Mucosa of stomach (tissue), 1 donor: Measurements from ENCODE around the gene MIPOL1.
"Not testable (repeated sequence)": the region's sequence is repeated elsewhere in the genome, so short reads cannot be mapped to it uniquely, and the experiment has no call there.

ENCODE experiments used
- H3K27me3 ChIP-seq: one replicate; pipeline ENCODE4 v1.7.0; 2013; ENCODE audit warnings: mild to moderate bottlenecking, low read length; ENCODE audit not compliant: control insufficient read depth, insufficient read depth
- H3K36me3 ChIP-seq: one replicate; pipeline ENCODE4 v1.7.0; 2013; ENCODE audit warnings: low read length; ENCODE audit not compliant: control insufficient read depth, insufficient read depth
- H3K4me1 ChIP-seq: one replicate; pipeline ENCODE4 v1.7.0; 2013; ENCODE audit warnings: mild to moderate bottlenecking, low read length; ENCODE audit not compliant: control insufficient read depth, insufficient read depth
- H3K4me3 ChIP-seq: one replicate; pipeline ENCODE4 v1.7.0; 2013; ENCODE audit warnings: low read length
- H3K9ac ChIP-seq: one replicate; pipeline ENCODE4 v1.7.0; 2013; ENCODE audit warnings: mild to moderate bottlenecking, low read length, moderate library complexity
- H3K9me3 ChIP-seq: one replicate; pipeline ENCODE4 v1.7.0; 2013; ENCODE audit warnings: mild to moderate bottlenecking, low read length, moderate library complexity; ENCODE audit not compliant: control insufficient read depth
- donor health status: Pancreatic carcinoma.

MIPOL1 gene

DNA sequence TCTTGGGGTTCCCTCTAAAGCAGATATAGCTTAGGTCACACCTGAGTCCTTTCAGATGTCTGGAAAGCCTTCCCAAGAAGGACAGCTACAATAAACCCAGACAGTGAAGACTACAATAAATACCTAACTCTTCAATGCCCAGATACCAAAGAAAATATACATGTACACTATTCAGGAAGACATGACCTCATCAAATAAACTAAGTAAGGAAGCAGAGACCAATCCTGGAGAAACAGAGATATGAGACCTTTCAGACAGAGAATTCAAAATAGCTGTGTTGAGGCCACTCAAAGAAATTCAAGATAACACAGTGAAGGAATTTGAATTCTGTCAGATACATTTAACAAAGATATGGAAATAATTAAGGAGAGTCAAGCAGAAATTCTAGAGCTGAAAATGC lies 15.3 kb downstream of the MIPOL1 start:
- no peaks in the 10 kb centered on the region for H3K4me1 ChIP-seq
- H3K9ac ChIP-seq, result no peak overlapping the region
- H3K27me3 ChIP-seq, result no peaks in the 10 kb centered on the region
- no peaks in the 10 kb centered on the region for H3K9me3 ChIP-seq
- no peak overlapping the region for H3K4me3 ChIP-seq
- no peaks in the 10 kb centered on the region for H3K36me3 ChIP-seq

DNA sequence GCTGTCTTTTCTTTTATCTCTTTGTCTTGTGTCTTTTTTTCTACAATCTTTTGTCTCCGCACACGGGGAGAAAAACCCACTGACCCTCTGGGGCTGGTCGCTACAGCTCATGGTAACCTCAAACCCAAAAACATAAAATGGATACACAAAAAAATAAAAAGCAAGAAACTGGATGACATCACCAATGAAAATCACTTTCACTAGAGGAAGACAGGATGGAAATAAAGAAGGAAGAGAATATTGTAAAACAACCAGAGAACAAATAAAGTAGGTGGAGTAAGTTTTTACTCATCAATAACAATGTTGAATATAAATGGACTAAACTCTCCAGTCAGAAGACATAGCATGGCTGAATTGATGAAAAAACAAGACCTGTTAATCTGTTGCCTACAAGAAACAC lies 17.6 kb downstream of the MIPOL1 start:
- Histone ChIP-seq H3K27me3 (no peaks in the 10 kb centered on the region), H3K9ac (no peak overlapping the region), H3K4me1 (no peaks in the 10 kb centered on the region), H3K4me3 (no peak overlapping the region), H3K36me3 (no peaks in the 10 kb centered on the region), H3K9me3 (no peaks in the 10 kb centered on the region)

DNA sequence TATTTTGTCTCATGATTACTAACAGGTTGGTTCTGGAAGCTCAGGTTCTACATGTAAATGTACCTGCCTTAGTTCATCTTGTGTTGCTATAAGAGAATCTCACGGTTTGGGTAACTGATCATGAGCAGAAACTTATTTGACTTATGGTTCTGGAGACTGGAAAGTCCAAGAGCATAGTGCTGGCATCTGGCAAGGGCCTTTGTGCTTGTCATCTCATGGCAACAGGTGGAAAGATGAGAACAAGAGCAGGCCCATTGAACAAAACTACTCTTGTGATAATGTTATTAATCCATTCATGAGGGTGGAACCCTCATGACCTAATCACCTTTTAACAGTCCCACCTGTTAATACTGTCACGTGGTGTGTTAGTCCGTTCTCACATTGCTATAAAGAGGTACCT lies 23.3 kb downstream of the MIPOL1 start:
- no peaks in the 10 kb centered on the region for H3K9me3 ChIP-seq
- H3K36me3 ChIP-seq, result no peaks in the 10 kb centered on the region

DNA sequence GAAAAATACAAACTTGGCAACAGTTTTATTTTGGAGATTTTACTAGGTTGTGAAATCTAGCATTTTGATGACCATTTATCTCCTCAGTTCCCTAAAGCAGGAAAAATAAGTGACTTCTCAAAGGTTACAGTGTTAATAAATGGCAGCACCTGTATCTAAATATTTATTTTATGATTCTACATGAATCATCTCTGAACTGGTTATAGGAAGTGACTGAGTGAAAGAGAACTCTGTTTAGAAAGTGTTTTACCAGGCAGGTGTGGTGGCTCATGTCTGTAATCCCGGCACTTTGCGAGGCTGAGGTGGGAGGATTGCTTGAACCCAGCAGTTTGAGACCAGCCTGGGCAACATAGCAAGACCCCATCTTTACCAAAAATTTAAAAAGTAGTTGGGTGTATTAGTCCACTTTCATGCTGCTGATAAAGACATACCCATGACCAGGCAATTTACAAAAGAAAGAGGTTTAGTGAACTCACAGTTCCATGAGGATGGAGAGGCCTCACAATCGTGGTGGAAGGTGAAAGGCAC lies 26.3 kb downstream of the MIPOL1 start:
- Histone ChIP-seq H3K9ac (no peak overlapping the region), H3K9me3 (no peaks in the 10 kb centered on the region), H3K4me3 (no peak overlapping the region), H3K36me3 (no peaks in the 10 kb centered on the region), H3K4me1 (peaks cover 12% of the 10 kb centered on the region), H3K27me3 (no peaks in the 10 kb centered on the region)

More for the DNA sequence above, 23.3 kb downstream of the MIPOL1 start:
- Histone ChIP-seq H3K4me3 (no peak overlapping the region), H3K4me1 (peaks cover 8% of the 10 kb centered on the region), H3K9ac (no peak overlapping the region), H3K27me3 (no peaks in the 10 kb centered on the region)

DNA sequence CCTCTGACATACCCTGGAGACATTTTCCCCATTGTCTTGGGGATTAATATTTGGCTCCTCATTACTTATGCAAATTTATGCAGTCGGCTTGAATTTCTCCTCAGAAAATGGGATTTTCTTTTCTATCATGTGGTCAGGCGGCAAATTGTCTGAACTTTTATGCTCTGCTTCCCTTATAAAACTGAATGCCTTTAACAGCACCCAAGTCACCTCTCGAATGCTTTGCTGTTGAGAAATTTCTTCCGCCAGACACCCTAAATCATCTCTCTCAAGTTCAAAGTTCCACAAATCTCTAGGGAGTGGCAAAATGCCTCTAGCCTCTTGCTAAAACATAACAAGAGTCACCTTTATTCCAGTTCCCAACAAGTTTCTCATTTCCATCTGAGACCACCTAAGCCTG lies 27.9 kb downstream of the MIPOL1 start:
- H3K4me1 ChIP-seq, result peaks cover 12% of the 10 kb centered on the region
- H3K4me3 ChIP-seq, H3K36me3 ChIP-seq, H3K9me3 ChIP-seq, H3K27me3 ChIP-seq, H3K9ac ChIP-seq: not testable (repeated sequence)

DNA sequence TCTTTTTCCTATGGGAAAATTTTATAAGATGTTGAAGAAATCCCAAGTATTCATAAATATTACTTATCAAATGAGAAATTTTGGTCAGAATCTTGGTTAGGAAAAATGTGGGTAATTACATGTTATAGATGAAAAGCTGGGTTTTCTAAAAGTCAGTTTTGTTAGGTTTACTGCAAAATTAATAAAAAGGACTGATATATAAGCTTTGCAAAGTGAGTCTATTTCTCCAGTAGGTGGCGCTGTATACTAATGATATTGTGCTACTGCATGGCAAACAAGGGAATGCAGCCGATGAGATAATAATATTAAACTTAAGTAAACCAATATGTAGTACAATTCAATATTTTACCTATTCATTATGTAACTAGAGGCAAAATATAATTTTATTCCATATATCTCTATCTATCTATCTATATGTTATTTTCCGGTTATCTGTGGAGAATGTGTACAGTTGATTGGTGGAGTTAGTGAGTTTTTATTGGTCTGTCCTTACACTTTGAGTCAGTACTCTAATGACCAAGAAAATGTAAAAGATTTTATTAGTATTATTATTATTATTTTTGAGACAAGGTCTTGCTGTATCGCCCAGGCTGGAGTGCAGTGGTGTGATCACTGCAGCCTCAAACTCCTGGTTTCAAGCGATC lies 32.9 kb downstream of the MIPOL1 start:
- Histone ChIP-seq H3K4me3 (no peak overlapping the region), H3K4me1 (peaks cover 4% of the 10 kb centered on the region), H3K27me3 (no peaks in the 10 kb centered on the region), H3K9ac (no peak overlapping the region), H3K9me3 (no peaks in the 10 kb centered on the region), H3K36me3 (no peaks in the 10 kb centered on the region)

DNA sequence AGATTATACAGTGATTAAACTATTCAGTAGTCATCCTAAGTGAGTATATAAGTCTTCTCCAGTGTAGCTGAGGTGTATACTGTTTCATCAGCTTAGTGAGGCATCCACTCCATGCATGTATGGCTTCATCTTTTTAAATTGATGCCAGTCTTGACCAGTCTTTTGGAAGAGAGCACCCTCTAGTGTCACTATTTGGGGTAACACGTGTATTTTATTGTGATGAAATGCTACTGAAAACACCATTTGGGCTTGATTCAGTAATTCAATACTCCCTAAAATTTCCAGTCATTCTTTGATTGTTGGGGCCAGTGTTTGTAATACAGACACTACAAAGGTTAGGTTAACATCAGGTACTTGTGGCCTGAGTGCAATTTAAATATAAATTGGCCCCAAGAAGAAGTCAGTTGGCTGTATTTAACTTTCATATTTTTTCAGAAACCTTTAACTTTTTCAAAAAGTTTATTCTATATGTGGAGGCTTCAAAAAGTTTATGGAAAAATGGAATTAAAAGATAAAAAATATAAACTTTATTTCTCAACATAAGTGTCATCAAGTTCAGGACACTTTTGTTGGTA lies 35.3 kb downstream of the MIPOL1 start:
- H3K9me3 ChIP-seq, result no peaks in the 10 kb centered on the region
- no peak overlapping the region for H3K4me3 ChIP-seq
- no peak overlapping the region for H3K9ac ChIP-seq
- no peaks in the 10 kb centered on the region for H3K36me3 ChIP-seq
- no peaks in the 10 kb centered on the region for H3K27me3 ChIP-seq
- no peaks in the 10 kb centered on the region for H3K4me1 ChIP-seq

DNA sequence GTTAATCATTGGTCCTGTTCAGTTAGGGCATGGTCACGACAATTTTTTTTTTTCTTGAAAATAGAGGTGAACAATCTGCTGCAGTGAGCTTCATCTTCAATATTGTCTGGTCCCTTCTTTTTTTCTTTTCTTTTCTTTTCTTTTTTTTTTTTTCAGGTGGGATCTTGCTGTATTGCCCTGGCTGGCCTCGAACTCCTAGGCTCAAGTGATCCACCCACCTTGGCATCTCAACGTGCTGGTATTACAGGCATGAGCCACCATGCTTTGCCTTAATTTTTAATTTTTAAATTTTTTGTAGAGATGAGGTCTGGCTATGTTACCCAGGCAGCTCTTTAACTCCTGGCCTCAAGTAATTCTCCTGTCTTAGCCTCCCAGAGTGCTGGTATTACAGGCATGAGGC lies 36.5 kb downstream of the MIPOL1 start:
- Histone ChIP-seq H3K4me3 (no peak overlapping the region), H3K4me1 (no peaks in the 10 kb centered on the region), H3K9me3 (no peaks in the 10 kb centered on the region)

DNA sequence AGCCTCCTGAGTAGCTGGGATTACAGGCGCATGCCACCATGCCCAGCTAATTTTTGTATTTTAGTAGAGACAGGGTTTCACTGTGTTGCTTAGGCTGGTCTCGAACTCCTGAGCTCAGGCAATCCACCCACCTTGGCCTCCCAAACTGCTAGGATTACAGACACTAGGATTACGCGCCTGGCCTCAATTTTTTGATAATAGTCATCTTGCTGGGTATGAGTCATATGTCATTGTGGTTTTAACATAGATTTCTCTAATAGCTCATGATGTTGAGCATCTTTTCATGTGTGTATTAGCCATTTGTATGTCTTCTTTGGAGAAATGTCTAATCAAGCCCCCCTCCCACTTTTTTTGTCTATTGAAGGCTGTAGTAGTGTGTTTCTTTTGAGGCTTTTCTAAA lies 38.3 kb downstream of the MIPOL1 start:
- H3K36me3 ChIP-seq, H3K4me3 ChIP-seq, H3K4me1 ChIP-seq, H3K9me3 ChIP-seq, H3K27me3 ChIP-seq, H3K9ac ChIP-seq: not testable (repeated sequence)

More for the DNA sequence above, 36.5 kb downstream of the MIPOL1 start:
- H3K36me3 ChIP-seq, result no peaks in the 10 kb centered on the region
- no peaks in the 10 kb centered on the region for H3K27me3 ChIP-seq
- no peak overlapping the region for H3K9ac ChIP-seq

DNA sequence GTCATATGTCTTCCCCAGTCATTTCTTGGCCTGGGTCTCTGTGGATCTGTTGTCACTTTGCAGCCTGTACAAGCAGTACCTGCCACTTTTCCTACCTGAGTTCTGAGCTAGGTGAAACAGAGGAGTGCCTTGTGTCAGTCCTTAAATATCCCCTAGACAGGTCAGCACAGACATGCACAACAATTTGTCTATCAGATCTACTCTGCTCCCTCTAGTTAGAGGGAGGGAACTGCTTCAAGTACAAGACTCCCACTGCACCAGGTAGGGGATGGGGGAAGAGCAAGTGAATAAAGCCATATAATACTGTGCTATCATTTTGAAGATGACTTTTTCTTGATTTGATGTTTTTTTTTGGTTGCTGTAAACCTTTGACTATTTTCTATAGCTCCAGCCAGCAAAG lies 39.4 kb downstream of the MIPOL1 start:
- Histone ChIP-seq H3K4me3 (no peak overlapping the region), H3K9me3 (no peaks in the 10 kb centered on the region), H3K36me3 (no peaks in the 10 kb centered on the region), H3K4me1 (peaks cover 6% of the 10 kb centered on the region), H3K27me3 (no peaks in the 10 kb centered on the region), H3K9ac (no peak overlapping the region)

DNA sequence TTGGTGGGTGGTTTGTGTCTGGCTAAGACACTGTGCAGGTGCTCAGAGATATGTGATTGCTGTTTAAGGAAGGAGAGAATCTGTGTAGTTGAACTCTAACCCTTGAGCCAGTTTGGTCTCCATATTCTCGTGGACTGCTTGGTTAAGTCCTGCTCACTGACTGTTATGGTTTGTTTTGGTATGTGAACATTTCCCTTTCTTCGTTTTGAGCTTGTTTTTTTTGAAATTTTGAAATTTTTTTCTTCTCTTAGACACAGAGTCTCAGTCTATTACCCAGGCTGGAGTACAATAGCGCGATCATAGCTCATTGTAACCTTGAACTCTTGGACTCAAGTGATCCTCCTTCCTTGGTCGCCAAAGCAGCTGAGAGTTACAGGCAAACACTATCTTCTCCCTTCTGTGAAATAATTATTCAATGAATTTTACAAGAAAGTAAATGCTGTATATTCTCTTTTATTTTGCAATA lies 40.0 kb downstream of the MIPOL1 start:
- Histone ChIP-seq H3K27me3 (no peaks in the 10 kb centered on the region), H3K36me3 (no peaks in the 10 kb centered on the region), H3K4me3 (no peak overlapping the region), H3K9ac (no peak overlapping the region), H3K9me3 (no peaks in the 10 kb centered on the region), H3K4me1 (peaks cover 6% of the 10 kb centered on the region)

DNA sequence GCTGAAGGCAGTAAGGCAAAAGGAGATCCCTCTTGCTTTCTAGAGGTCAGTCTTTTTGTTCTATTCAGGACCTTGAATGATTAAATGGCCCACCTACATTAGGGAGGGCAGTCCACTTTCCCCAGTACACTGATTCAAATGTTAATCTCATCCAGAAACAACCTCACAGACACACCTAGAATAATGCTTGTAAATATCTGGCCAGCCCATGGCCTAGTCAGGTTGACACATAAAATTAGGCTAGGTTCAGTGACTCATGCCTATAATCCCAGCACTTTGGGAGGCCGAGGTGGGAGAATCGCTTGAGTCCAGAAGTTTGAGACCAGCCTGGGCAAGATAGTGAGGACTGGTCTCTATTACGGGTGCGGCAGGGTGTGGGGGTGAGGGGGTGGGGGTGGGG lies 43.5 kb downstream of the MIPOL1 start:
- Histone ChIP-seq H3K4me1 (peaks cover 6% of the 10 kb centered on the region), H3K27me3 (no peaks in the 10 kb centered on the region), H3K4me3 (no peak overlapping the region), H3K9me3 (no peaks in the 10 kb centered on the region), H3K9ac (no peak overlapping the region), H3K36me3 (no peaks in the 10 kb centered on the region)
